ENCODE measurements around the gene SLC35E4.

SLC35E4 gene

DNA sequence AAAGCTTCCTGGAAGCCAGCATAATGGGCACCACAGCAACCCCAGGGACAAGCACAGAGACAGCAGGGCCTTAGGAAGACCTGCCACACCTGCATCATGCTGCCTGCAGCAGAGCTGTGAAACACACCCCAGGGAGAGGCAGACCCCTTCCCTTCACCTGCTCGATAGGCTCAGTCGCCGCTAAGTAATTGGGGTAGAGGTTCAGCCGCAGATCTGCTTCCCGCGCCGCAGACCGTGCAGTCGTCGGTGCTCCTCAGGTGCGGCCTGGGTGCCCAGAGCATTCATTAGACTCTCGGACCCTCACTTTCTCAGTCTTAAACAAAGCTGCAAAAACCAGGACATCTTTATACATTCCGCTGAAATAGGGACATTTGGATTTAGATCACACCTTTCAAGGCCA, 29.2 kb downstream of the SLC35E4 start:
- H3K9me2 ChIP-seq (ENCODE audit: low read depth, low read length): no peaks in the 10 kb centered on the region
- H3F3A ChIP-seq (ENCODE audit: insufficient read depth, low read length): no peaks in the 10 kb centered on the region
- no peaks in the 10 kb centered on the region for H3K36me3 ChIP-seq (ENCODE audit: insufficient read depth, low read length)
- H4K20me1 ChIP-seq (ENCODE audit: insufficient read depth, low read length): no peaks in the 10 kb centered on the region
- no peaks in the 10 kb centered on the region for H3K9me3 ChIP-seq (ENCODE audit: low read length)
- H3K27me3 ChIP-seq (ENCODE audit: insufficient read depth, low read length): no peaks in the 10 kb centered on the region; the same call in 1 of the 2 replicates
- H3K4me2 ChIP-seq (ENCODE audit: low read length): no peak overlapping the region
- no peak overlapping the region for H3K27ac ChIP-seq (ENCODE audit: low read depth, low read length, poor library complexity, severe bottlenecking)
- no peak overlapping the region for H2AFZ ChIP-seq (ENCODE audit: low read length)
- H3K4me1 ChIP-seq (ENCODE audit: insufficient read depth, low read length, severe bottlenecking): peaks cover 16% of the 10 kb centered on the region
- no peaks in the 10 kb centered on the region for H3K79me2 ChIP-seq (ENCODE audit: insufficient read depth, low read length)
- TF ChIP-seq, protein P1, sequence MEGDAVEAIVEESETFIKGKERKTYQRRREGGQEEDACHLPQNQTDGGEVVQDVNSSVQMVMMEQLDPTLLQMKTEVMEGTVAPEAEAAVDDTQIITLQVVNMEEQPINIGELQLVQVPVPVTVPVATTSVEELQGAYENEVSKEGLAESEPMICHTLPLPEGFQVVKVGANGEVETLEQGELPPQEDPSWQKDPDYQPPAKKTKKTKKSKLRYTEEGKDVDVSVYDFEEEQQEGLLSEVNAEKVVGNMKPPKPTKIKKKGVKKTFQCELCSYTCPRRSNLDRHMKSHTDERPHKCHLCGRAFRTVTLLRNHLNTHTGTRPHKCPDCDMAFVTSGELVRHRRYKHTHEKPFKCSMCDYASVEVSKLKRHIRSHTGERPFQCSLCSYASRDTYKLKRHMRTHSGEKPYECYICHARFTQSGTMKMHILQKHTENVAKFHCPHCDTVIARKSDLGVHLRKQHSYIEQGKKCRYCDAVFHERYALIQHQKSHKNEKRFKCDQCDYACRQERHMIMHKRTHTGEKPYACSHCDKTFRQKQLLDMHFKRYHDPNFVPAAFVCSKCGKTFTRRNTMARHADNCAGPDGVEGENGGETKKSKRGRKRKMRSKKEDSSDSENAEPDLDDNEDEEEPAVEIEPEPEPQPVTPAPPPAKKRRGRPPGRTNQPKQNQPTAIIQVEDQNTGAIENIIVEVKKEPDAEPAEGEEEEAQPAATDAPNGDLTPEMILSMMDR (IDR thresholded peaks at IDR 0.05; ENCODE audit: low read length): no peak
- no peak for TF ChIP-seq EZH2 (IDR thresholded peaks at IDR 0.05; ENCODE audit: borderline replicate concordance, low read length)
- H3K4me3 ChIP-seq (ENCODE audit: low read depth, low read length, poor library complexity, severe bottlenecking): no peak overlapping the region
- H3K9ac ChIP-seq (ENCODE audit: low read length): no peak overlapping the region

DNA sequence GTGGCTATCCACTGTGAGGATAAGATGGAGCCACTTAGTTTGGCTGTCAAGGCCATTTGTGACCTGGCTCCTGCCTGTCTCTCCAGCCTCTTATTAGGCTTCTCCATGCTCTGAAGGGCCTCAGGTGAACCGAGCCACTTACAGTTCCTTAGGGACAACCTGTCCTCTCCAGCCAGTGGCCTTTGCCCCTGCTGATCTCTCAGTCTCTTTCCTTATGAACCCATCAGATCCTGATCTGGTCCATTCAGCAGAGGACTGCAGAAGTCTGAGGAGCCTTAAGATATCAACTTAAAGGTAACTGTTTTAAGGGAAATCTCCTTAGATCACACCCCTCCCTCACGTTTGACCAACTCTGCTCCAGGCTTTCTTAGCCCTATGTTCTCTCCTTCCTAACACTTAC, 29.7 kb downstream of the SLC35E4 start:
- no peak for TF ChIP-seq EZH2 (IDR thresholded peaks at IDR 0.05; ENCODE audit: borderline replicate concordance, low read length)
- TF ChIP-seq, protein P1 (IDR thresholded peaks at IDR 0.05; ENCODE audit: low read length): no peak
- no peak overlapping the region for H3K27ac ChIP-seq (ENCODE audit: low read depth, low read length, poor library complexity, severe bottlenecking)
- no peaks in the 10 kb centered on the region for H3F3A ChIP-seq (ENCODE audit: insufficient read depth, low read length)
- H3K4me1 ChIP-seq (ENCODE audit: insufficient read depth, low read length, severe bottlenecking): peaks cover 16% of the 10 kb centered on the region
- H3K79me2 ChIP-seq (ENCODE audit: insufficient read depth, low read length): no peaks in the 10 kb centered on the region
- H3K9ac ChIP-seq (ENCODE audit: low read length): no peak overlapping the region
- no peak overlapping the region for H3K4me3 ChIP-seq (ENCODE audit: low read depth, low read length, poor library complexity, severe bottlenecking)
- no peak overlapping the region for H2AFZ ChIP-seq (ENCODE audit: low read length)
- H3K27me3 ChIP-seq (ENCODE audit: insufficient read depth, low read length): no peaks in the 10 kb centered on the region; the same call in 1 of the 2 replicates
- H3K9me2 ChIP-seq (ENCODE audit: low read depth, low read length): no peaks in the 10 kb centered on the region
- no peaks in the 10 kb centered on the region for H3K36me3 ChIP-seq (ENCODE audit: insufficient read depth, low read length)
- H4K20me1 ChIP-seq (ENCODE audit: insufficient read depth, low read length): no peaks in the 10 kb centered on the region
- no peaks in the 10 kb centered on the region for H3K9me3 ChIP-seq (ENCODE audit: low read length)
- H3K4me2 ChIP-seq (ENCODE audit: low read length): no peak overlapping the region

DNA sequence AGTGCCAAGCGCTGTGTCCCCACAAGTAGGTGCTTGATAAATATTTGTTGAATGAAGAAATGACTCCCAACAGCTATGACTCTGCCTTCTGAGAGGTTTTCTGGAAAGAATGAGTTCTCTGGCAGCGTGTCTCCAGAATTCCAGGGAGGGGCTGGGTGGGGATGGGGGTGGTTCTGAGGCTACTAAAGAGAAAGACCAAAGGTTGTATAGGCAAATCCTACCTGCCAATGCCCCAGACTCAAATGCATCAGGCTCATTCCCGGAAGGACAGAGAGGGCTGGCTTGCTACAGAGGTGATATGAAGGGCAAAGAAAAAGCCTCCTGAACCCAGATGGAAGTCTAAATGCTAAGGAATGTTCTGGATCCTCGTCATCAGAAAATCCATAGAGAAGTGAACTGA, 30.2 kb downstream of the SLC35E4 start:
- Histone ChIP-seq H3K9ac (ENCODE audit: low read length) (no peak overlapping the region), H3K4me1 (ENCODE audit: insufficient read depth, low read length, severe bottlenecking) (peaks cover 16% of the 10 kb centered on the region), H3K36me3 (ENCODE audit: insufficient read depth, low read length) (no peaks in the 10 kb centered on the region), H3K4me2 (ENCODE audit: low read length) (no peak overlapping the region), H2AFZ (ENCODE audit: low read length) (no peak overlapping the region), H4K20me1 (ENCODE audit: insufficient read depth, low read length) (no peaks in the 10 kb centered on the region), H3K4me3 (ENCODE audit: low read depth, low read length, poor library complexity, severe bottlenecking) (no peak overlapping the region), H3K9me2 (ENCODE audit: low read depth, low read length) (no peaks in the 10 kb centered on the region), H3F3A (ENCODE audit: insufficient read depth, low read length) (no peaks in the 10 kb centered on the region), H3K27me3 (ENCODE audit: insufficient read depth, low read length) (no peaks in the 10 kb centered on the region; the same call in 1 of the 2 replicates), H3K27ac (ENCODE audit: low read depth, low read length, poor library complexity, severe bottlenecking) (no peak overlapping the region), H3K79me2 (ENCODE audit: insufficient read depth, low read length) (no peaks in the 10 kb centered on the region), H3K9me3 (ENCODE audit: low read length) (no peaks in the 10 kb centered on the region)
- no peak for TF ChIP-seq EZH2 (IDR thresholded peaks at IDR 0.05; ENCODE audit: borderline replicate concordance, low read length)
- TF ChIP-seq, protein P1 (IDR thresholded peaks at IDR 0.05; ENCODE audit: low read length): no peak
